Activated T-helper 1 cell treated with anti-CD3 and anti-CD28 coated beads, Interleukin-12 subunit alpha, Interleukin-12 subunit beta, Interleukin-2, Interleukin-4 antibody, amounts not matched to agents 30 ng/mL and 10 ng/mL and 1 ng/mL, durations not matched to agents 14 hours and 24 hours and 36 hours (primary cell): Measurements from ENCODE around the gene MME. TPM values are rescaled to one million over a fixed set of nuclear protein-coding genes. Genes with fewer than 3 reads are reported as not detected.

Experiments used
- DNase-seq: peaks from one replicate; pipeline ENCODE4 v3.0.0; 2021; ENCODE audit warnings: low spot score
- H3K27ac Mint-ChIP-seq: one replicate; pipeline ENCODE4 v1.8.0; 2021; ENCODE audit warnings: mild to moderate bottlenecking, mixed read lengths
- H3K27me3 Mint-ChIP-seq: one replicate; pipeline ENCODE4 v1.8.0; 2022; ENCODE audit warnings: mild to moderate bottlenecking, moderate library complexity, mixed read lengths; ENCODE audit not compliant: insufficient read depth
- H3K36me3 Mint-ChIP-seq: one replicate; pipeline ENCODE4 v1.8.0; 2021; ENCODE audit warnings: low read depth, mixed read lengths
- H3K4me1 Mint-ChIP-seq: one replicate; pipeline ENCODE4 v1.8.0; 2021; ENCODE audit warnings: low read depth, mixed read lengths
- H3K4me3 Mint-ChIP-seq: one replicate; pipeline ENCODE4 v1.8.0; 2021; ENCODE audit warnings: mild to moderate bottlenecking, moderate library complexity, mixed read lengths
- H3K9me3 Mint-ChIP-seq: one replicate; pipeline ENCODE4 v1.8.0; 2021; ENCODE audit warnings: mixed read lengths
- intact Hi-C: fragments of 100-400 bp; cut with micrococcal nuclease; formaldehyde crosslinking; loops from one replicate; pipeline ENCODE4 v1.15.1; 2024
- total RNA-seq: library from RNA; stranded (reverse); gene quantifications from 2 replicates; pipeline ENCODE4 v1.2.3, GENCODE V29; 2022

Gene MME
- total RNA-seq, 1 donor from 2014 or later = not detected

DNA sequence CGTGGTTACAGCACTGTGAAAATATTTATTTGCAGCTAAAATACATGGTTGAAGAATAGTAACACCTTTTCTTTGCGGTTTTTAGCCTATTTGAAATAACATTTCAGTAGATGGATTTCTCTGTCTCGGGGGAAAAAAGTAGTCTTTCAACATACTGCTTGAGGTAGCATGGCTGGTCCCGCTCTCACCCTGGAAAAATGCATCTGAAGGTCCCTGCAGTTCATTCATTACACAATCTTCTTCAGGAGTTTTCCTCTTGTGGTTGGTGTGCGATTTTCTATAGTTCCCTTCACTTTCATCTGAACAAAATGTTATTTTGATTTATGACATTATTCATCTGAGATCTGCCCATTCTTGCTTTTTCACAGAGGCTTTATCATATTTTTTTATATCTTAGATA is 137.5 kb downstream of the MME start:
- no peak for DNase-seq
- H3K4me3 Mint-ChIP-seq = no peak overlapping the region
- no peaks in the 10 kb centered on the region for H3K27me3 Mint-ChIP-seq
- no peak overlapping the region for H3K27ac Mint-ChIP-seq
- H3K9me3 Mint-ChIP-seq = peaks cover 10% of the 10 kb centered on the region
- no peaks in the 10 kb centered on the region for H3K4me1 Mint-ChIP-seq
- intact Hi-C loops = no loop called here
- H3K36me3 Mint-ChIP-seq = no peaks in the 10 kb centered on the region

DNA sequence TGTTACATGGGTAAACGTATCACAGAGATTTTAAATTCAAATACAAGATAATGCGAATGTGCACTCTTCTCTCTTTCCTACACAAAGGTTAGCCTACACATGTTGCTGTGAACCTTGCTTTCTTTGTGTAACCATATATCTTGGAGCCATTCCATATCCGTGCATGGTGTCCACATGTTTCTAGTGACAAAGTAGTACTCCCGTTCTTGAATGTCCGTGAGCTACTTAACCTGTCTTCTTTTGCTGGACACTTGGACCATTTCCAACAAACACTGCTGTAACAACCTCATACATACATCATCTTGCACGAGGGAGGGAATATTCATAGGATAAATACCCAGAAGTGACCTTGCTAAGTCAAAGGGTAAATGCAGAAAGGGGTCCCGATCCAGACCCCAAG is 138.3 kb downstream of the MME start:
- intact Hi-C loops = no loop called here
- H3K36me3 Mint-ChIP-seq = no peaks in the 10 kb centered on the region
- no peak for DNase-seq
- H3K27ac Mint-ChIP-seq = no peak overlapping the region
- H3K4me1 Mint-ChIP-seq = no peaks in the 10 kb centered on the region
- H3K4me3 Mint-ChIP-seq = no peak overlapping the region
- H3K27me3 Mint-ChIP-seq = no peaks in the 10 kb centered on the region
- H3K9me3 Mint-ChIP-seq = peaks cover 14% of the 10 kb centered on the region

DNA sequence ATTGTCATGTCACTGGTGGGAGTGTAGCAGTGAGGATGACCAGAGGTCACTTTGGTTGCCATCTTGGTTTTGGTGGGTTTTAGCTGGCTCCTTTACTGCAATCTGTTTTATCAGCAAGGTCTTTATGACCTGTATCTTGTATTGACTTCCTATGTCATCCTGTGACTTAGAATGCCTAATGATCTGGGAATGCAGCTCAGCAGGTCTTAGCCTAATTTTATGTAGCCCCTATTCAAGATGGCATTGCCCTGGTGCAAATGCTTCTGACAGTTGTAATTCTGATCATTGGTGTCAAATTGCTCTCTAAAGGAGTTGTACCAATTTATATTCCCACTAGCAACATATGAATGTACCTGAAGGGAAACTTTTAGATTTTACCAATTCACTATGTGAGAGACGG is 139.0 kb downstream of the MME start:
- H3K4me3 Mint-ChIP-seq = no peak overlapping the region
- no peaks in the 10 kb centered on the region for H3K4me1 Mint-ChIP-seq
- H3K27ac Mint-ChIP-seq = no peak overlapping the region
- intact Hi-C loops = no loop called here
- DNase-seq = no peak
- H3K27me3 Mint-ChIP-seq = no peaks in the 10 kb centered on the region
- H3K9me3 Mint-ChIP-seq = peaks cover 14% of the 10 kb centered on the region
- H3K36me3 Mint-ChIP-seq = no peaks in the 10 kb centered on the region

DNA sequence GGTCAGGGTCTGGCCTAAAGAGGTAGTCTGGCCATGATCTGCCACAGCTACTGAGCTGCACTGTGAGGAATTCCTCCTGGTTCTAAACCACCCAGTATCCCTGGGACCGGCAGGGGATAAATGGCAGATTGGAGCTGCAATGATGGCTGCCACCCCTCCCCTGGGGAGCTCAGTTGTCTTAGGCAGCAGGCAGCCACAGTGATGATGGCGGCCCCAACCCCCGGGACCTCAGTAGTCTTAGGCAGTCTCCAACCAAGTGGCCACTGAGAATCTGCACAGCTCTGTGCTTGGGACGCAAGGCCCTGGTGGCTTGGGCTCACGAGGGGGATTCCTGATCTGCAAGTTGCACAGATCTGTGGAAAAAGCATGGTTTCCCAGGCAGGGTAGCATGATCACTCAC is 145.3 kb downstream of the MME start:
- Mint-ChIP-seq H3K9me3 (peaks cover 10% of the 10 kb centered on the region), H3K27ac (no peak overlapping the region), H3K4me3 (no peak overlapping the region), H3K4me1 (no peaks in the 10 kb centered on the region), H3K27me3 (no peaks in the 10 kb centered on the region), H3K36me3 (no peaks in the 10 kb centered on the region)
- no peak for DNase-seq
- intact Hi-C loops = no loop called here

DNA sequence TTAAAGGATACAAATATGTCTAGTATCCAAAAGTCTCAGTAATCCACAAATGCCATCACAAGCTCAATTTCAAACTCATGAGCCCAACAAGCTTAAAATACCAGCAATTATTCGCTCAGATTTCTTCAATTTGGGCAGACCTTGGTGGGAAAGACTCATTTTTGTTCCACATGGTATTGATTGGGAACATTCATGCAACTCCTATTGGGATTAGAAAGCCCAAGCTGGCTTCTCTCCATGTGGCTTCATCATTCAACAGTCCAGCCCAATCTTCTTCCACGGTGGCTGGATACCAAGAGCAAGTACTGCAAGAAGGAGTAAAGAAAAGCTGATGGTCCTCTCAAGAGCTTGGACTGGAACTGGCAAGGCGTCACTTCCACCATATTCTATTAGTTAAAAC is 147.0 kb downstream of the MME start:
- intact Hi-C loops = no loop called here
- H3K9me3 Mint-ChIP-seq = peaks cover 5% of the 10 kb centered on the region
- no peaks in the 10 kb centered on the region for H3K36me3 Mint-ChIP-seq

DNA sequence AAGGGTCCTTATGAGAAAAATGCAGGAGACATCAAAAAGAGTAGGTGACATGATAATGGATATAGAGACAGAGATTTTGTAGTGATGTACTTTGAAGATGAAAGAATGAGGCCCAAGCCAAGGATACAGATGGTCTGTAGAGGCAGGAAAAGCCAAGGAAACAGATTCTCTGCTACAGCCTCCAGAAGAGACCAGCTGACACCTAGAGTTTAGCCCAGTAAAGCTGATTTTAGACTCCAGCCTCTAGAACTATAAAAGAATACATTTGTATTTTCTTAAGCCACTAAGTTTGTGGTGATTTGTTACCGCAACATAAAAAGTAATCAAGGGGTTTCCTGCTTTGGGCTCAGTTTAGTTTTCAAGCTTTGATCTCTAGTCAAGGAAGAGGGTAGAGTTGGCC is 148.6 kb downstream of the MME start:
- H3K27me3 Mint-ChIP-seq = peaks cover 2% of the 10 kb centered on the region
- no peaks in the 10 kb centered on the region for H3K36me3 Mint-ChIP-seq
- no peaks in the 10 kb centered on the region for H3K9me3 Mint-ChIP-seq
- no peaks in the 10 kb centered on the region for H3K4me1 Mint-ChIP-seq
- H3K27ac Mint-ChIP-seq = no peak overlapping the region
- intact Hi-C loops = no loop called here
- DNase-seq = no peak
- H3K4me3 Mint-ChIP-seq = no peak overlapping the region

More for the DNA sequence above, 147.0 kb downstream of the MME start:
- Mint-ChIP-seq H3K4me1 (no peaks in the 10 kb centered on the region), H3K27me3 (peaks cover 1% of the 10 kb centered on the region), H3K4me3 (no peak overlapping the region), H3K27ac (no peak overlapping the region)
- no peak for DNase-seq

DNA sequence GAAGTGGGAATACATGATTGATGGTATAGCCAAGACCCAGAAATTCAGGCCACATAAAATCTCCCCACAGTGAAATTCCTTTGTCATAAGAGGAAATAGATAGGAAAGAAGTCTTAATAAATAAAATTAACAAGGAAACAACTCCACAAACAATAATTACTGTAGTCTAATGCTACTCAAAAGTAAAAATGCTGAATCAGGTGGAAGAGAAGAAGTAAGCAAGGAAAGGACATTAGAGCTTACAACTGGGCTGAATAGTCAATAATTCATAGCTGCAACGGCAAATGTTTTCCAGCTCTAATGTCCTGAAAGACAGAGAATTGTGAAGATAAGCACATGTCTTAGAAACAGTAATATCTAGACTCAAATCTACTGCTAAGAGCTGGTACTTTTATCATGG is 149.0 kb downstream of the MME start:
- H3K9me3 Mint-ChIP-seq = no peaks in the 10 kb centered on the region
- intact Hi-C loops = no loop called here
- no peaks in the 10 kb centered on the region for H3K36me3 Mint-ChIP-seq
- no peak for DNase-seq
- no peak overlapping the region for H3K4me3 Mint-ChIP-seq
- H3K27ac Mint-ChIP-seq = no peak overlapping the region
- no peaks in the 10 kb centered on the region for H3K4me1 Mint-ChIP-seq
- H3K27me3 Mint-ChIP-seq = peaks cover 2% of the 10 kb centered on the region

DNA sequence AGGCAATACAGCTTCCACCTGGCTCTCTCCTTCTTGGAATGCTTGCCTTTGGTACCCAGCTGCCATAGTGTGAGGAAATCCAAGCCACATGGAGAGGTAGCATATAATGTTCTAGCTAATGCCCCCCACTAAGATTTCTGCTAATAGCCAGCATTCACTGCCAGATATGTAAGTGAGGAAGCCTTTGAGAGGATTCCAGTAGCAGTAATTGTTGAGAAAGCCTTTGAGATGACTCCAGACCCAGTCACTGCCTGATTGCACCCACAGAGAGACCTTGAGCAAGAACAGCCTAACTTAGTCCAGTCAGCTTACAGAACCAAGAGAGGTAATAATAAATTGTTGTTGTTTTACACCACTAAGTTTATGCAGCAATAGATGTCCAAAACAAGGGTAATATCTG is 150.3 kb downstream of the MME start:
- no peaks in the 10 kb centered on the region for H3K9me3 Mint-ChIP-seq
- intact Hi-C loops = no loop called here
- DNase-seq = no peak
- peaks cover 2% of the 10 kb centered on the region for H3K27me3 Mint-ChIP-seq
- H3K27ac Mint-ChIP-seq = no peak overlapping the region
- no peaks in the 10 kb centered on the region for H3K36me3 Mint-ChIP-seq
- no peak overlapping the region for H3K4me3 Mint-ChIP-seq
- H3K4me1 Mint-ChIP-seq = no peaks in the 10 kb centered on the region

DNA sequence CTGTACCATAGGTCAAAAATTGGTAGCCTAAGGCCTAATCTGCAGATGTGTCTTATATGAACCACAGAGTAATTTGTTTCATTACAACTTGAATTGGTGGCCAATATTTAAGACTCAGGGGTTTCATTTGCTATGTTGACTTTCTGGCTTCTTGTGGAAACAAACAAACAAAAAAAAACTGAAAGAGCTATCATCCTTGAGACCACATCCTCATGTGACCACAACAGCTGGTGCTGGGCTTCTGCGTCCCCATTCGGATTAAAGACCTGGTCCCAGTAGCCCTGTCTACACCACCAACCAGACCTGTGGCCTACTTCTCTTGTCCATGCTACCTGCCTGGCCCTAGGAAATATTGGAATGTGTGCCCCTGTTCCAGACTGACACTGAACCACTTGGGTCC is 151.7 kb downstream of the MME start:
- H3K4me3 Mint-ChIP-seq = no peak overlapping the region
- H3K9me3 Mint-ChIP-seq = no peaks in the 10 kb centered on the region
- peaks cover 2% of the 10 kb centered on the region for H3K27me3 Mint-ChIP-seq
- intact Hi-C loops = no loop called here
- no peak overlapping the region for H3K27ac Mint-ChIP-seq
- no peak for DNase-seq
- H3K36me3 Mint-ChIP-seq = no peaks in the 10 kb centered on the region
- no peaks in the 10 kb centered on the region for H3K4me1 Mint-ChIP-seq

DNA sequence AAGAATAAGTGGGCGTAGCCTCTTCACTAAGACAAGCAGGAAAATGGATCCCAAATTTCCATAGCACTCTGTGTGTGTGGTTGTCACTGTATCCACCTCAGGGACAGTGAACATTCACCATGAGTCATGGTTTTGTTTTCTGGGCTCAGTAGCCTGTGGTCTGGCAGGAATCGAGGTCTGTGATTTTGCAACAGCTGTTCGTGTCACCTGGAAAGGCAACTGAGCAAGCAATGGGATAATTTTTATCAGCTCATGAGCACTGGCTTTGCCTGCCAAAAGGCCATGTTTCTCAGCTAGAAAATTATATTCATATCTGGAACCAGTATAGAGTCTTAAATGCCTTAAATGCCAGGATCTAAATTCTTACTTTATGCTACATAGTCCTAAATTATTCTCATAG is 152.5 kb downstream of the MME start:
- Mint-ChIP-seq H3K4me1 (no peaks in the 10 kb centered on the region), H3K27me3 (peaks cover 2% of the 10 kb centered on the region), H3K9me3 (no peaks in the 10 kb centered on the region), H3K27ac (no peak overlapping the region), H3K4me3 (no peak overlapping the region), H3K36me3 (no peaks in the 10 kb centered on the region)
- no peak for DNase-seq
- intact Hi-C loops = no loop called here

DNA sequence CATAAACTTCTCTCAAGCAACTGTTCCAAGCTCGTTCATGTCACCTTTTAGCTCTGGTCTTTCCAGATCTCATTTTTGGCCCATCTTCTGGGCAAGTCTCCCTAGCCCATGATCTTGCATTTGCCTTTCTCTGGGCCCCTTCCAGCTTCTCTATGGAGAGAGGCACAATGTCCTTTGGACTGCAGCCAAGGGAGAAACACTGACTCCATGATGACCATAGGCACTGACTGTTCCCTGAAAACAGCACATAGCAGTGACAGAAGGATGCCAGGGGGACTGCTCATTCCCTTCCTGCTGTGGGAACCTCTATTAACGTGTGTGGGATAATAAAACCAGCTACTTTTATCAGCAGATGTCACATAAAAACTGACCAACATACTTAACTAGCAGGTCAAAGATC is 153.1 kb downstream of the MME start:
- no peak for DNase-seq
- Mint-ChIP-seq H3K4me3 (no peak overlapping the region), H3K36me3 (no peaks in the 10 kb centered on the region), H3K27me3 (peaks cover 2% of the 10 kb centered on the region), H3K9me3 (no peaks in the 10 kb centered on the region), H3K27ac (no peak overlapping the region), H3K4me1 (no peaks in the 10 kb centered on the region)
- intact Hi-C loops = no loop called here

Other genes with a start within 250 kb of the MME start
- gene STRIT1, start 213.4 kb downstream of the MME start, total RNA-seq = not detected in 2 replicates